ENCODE results near the gene TBC1D22B.

Gene TBC1D22B

DNA sequence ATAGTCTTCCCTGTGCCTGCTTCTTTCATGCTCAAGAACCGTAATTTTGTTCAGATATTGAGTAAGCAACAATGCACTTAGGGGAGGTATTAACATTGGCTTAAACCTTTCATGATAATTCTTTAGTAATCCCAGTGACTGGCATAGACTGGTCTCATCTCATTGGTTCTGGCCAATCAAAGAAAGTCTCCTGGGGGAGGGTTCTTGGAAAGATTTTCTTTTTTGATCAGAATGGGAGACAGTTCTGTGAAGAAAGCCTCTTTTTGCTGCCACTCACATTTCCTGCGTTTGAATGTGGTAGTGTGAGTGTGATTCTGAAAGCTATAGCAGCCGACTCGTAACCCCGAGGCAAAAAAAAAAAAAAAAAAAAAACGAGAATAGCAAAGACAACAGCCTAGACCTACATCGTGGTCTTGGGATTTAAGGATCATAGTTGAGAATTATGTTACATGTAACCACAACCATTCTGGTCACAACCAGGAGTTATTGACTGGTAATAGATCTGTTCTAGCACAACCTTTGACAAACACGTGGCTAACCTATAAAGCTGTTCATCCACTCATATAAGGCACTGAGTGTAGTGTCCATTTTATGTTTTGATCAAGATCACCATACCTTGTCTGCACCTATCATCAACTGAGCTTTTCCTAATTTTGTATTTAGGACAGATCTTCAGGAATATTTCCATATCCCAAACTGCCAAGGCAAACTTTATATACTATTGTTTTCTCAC lies 15.4 kb downstream of the TBC1D22B start:
- FAIRE-seq = no peak
- DNase-seq (ENCODE audit: insufficient read length) = no peak
- no peak for TF ChIP-seq POLR2A (IDR thresholded peaks at IDR 0.05; ENCODE audit: low read depth, low read length)

DNA sequence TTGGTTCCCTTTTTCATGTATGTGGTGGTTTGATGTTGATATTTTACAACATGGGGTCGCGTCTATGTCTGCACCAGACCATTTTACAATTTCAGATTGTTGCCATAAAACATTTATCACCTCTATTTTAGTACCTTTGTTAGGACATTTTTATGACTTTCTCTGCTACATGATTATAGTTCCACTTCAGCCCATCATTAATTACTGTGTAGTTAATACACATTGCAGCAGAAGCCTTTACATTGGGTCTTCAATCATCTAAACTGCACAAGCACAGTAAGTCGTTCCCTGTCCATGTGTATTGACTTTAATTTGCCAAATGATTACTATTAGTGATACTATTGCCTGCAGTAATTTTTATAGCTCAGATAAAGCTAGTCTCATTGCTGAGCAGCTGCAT lies 16.1 kb downstream of the TBC1D22B start:
- DNase-seq (ENCODE audit: insufficient read length) = no peak
- FAIRE-seq = no peak
- TF ChIP-seq TAF1 (IDR thresholded peaks at IDR 0.05; ENCODE audit: borderline replicate concordance, low read depth, low read length) (no peak), POLR2A (IDR thresholded peaks at IDR 0.05; ENCODE audit: low read depth, low read length) (no peak), POLR2AphosphoS5 (IDR thresholded peaks at IDR 0.05; ENCODE audit: low read depth, low read length) (no peak)

- TF ChIP-seq POLR2AphosphoS5 (IDR thresholded peaks at IDR 0.05; ENCODE audit: low read depth, low read length) = no peak
- TF ChIP-seq TAF1 (IDR thresholded peaks at IDR 0.05; ENCODE audit: borderline replicate concordance, low read depth, low read length) = no peak
- TF ChIP-seq POLR2A (IDR thresholded peaks at IDR 0.05; ENCODE audit: low read depth, low read length) = no peak
- DNase-seq (ENCODE audit: insufficient read length) (no peak), FAIRE-seq (no peak)
These were observed 17.8 kb downstream of the TBC1D22B start for GRCh38 chr6:37275350-37275749.

- no peak for FAIRE-seq
- no peak for TF ChIP-seq POLR2A (IDR thresholded peaks at IDR 0.05; ENCODE audit: low read depth, low read length)
- no peak for TF ChIP-seq TAF1 (IDR thresholded peaks at IDR 0.05; ENCODE audit: borderline replicate concordance, low read depth, low read length)
- no peak for TF ChIP-seq POLR2AphosphoS5 (IDR thresholded peaks at IDR 0.05; ENCODE audit: low read depth, low read length)
- DNase-seq (ENCODE audit: insufficient read length) = no peak
These were observed 19.4 kb downstream of the TBC1D22B start for GRCh38 chr6:37277001-37277409.

DNA sequence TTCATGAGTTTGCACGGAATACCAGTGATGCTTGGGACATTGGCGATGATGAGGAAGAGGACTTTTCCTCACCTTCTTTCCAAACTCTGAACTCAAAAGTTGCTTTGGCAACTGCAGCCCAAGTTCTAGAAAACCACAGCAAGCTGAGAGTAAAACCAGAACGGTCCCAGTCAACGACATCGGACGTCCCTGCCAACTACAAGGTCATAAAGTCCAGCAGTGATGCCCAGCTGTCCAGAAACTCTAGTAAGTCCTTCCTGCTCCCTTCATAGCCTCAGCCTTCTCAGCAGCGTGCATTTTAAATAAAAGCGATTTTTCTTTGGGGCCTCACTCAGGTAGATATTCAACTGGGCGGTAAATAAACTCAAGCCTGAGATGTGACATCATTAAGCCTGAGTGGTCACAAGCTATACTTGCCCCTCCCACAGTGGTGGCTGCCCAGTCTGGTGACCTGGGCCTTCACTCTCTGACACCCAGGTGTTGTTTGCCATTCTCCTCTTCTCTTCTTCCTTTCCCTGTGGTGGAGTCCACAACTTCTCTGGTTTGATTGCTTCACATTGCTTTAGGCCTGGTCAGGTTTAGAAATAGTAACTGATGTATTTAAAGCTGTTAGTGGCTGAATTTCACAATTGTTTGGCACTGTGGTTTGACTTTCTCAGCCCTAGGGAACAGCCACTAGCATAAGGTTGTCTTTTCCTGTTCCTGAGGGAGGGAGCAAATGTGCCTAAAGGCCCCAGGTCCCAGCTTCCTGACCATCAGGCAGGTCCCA lies 22.0 kb downstream of the TBC1D22B start:
- FAIRE-seq (no peak), DNase-seq (ENCODE audit: insufficient read length) (no peak)
- TF ChIP-seq POLR2A (IDR thresholded peaks at IDR 0.05; ENCODE audit: low read depth, low read length) (no peak), POLR2AphosphoS5 (IDR thresholded peaks at IDR 0.05; ENCODE audit: low read depth, low read length) (no peak), TAF1 (IDR thresholded peaks at IDR 0.05; ENCODE audit: borderline replicate concordance, low read depth, low read length) (no peak)

DNA sequence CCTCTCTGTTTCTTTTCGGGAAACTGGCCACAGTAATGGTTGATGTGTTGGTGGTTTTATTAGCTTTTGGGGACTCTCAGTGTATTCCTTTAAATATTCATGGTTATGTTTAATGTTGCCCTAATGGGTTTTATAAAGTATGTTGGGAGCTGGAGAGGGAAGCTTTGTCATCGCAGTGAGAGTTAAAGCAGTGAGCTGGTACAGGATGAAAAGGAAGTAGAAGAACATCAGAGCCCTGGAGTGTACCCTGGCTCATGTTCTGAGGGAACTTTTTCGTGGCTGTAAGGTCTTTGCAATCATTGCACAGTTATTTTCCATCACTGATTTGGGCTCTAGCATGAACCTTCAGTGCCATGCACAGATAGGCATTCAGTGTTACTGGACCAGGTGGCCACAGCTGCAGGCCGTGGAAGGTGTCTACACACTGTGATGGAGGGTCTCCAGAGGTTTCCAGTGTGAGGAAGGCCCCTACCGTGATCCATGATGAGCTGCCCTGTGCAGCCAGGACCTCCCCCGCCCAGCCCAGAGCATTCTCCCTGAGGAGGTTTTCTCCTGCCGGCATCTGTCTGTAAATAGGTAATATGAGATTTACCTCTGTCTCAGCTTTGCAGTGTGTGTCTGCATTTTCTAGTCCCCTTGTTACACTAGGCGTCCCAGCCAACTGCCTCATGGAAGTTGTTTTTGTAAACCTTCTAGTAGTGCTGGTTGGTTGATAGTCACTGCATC lies 22.8 kb downstream of the TBC1D22B start:
- TF ChIP-seq TAF1 (IDR thresholded peaks at IDR 0.05; ENCODE audit: borderline replicate concordance, low read depth, low read length) (no peak), POLR2A (IDR thresholded peaks at IDR 0.05; ENCODE audit: low read depth, low read length) (no peak), POLR2AphosphoS5 (IDR thresholded peaks at IDR 0.05; ENCODE audit: low read depth, low read length) (no peak)
- no peak for DNase-seq (ENCODE audit: insufficient read length)

DNA sequence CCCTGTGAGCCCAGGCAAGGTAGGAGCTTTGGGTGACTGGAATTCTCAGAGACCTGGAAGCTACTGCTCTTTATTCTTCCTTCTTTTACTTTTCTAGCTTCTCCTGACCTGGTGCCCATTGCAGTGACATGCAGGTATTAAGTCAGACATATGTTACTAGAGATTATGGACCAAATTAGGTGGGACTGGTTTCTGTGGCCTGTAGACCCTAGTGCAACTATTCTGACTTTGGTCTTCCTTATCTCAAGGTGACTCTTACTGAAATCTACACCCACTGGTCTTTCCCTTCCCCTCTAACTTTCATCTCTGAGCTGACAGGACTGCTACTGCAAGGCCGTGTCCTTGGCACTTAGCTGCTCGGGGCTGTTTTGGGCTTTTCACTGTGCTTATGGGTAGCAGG lies 24.8 kb downstream of the TBC1D22B start:
- FAIRE-seq (no peak), DNase-seq (ENCODE audit: insufficient read length) (no peak)
- no peak for TF ChIP-seq POLR2AphosphoS5 (IDR thresholded peaks at IDR 0.05; ENCODE audit: low read depth, low read length)
- TF ChIP-seq POLR2A (IDR thresholded peaks at IDR 0.05; ENCODE audit: low read depth, low read length) = no peak
- no peak for TF ChIP-seq TAF1 (IDR thresholded peaks at IDR 0.05; ENCODE audit: borderline replicate concordance, low read depth, low read length)

More for the DNA sequence above, 22.8 kb downstream of the TBC1D22B start:
- no peak for FAIRE-seq

DNA sequence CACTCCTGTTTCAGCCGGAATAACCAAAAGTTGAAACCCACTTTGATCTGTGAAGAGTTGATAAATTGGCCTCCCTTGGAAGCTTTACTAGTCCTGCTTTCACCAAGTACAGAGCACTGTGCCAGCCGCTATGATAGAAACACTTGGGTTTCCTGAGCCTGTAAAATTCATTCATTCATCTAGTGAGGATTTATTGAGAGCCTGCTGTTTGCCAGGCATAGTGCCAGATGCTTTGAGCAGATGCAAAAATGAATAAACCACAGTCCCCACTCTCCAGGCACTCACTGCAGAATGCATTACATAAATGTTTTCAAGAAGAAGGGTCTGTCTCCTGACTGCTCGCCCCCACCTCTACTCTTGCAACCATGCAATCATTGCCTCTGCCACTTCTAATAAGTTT lies 25.7 kb downstream of the TBC1D22B start:
- TF ChIP-seq TAF1 (IDR thresholded peaks at IDR 0.05; ENCODE audit: borderline replicate concordance, low read depth, low read length) (no peak), POLR2AphosphoS5 (IDR thresholded peaks at IDR 0.05; ENCODE audit: low read depth, low read length) (no peak), POLR2A (IDR thresholded peaks at IDR 0.05; ENCODE audit: low read depth, low read length) (no peak)
- DNase-seq (ENCODE audit: insufficient read length) = no peak
- no peak for FAIRE-seq

- TF ChIP-seq POLR2AphosphoS5 (IDR thresholded peaks at IDR 0.05; ENCODE audit: low read depth, low read length) (no peak), POLR2A (IDR thresholded peaks at IDR 0.05; ENCODE audit: low read depth, low read length) (no peak), TAF1 (IDR thresholded peaks at IDR 0.05; ENCODE audit: borderline replicate concordance, low read depth, low read length) (no peak)
- FAIRE-seq (no peak), DNase-seq (ENCODE audit: insufficient read length) (no peak)
These were observed 26.1 kb downstream of the TBC1D22B start for GRCh38 chr6:37283671-37284151.

DNA sequence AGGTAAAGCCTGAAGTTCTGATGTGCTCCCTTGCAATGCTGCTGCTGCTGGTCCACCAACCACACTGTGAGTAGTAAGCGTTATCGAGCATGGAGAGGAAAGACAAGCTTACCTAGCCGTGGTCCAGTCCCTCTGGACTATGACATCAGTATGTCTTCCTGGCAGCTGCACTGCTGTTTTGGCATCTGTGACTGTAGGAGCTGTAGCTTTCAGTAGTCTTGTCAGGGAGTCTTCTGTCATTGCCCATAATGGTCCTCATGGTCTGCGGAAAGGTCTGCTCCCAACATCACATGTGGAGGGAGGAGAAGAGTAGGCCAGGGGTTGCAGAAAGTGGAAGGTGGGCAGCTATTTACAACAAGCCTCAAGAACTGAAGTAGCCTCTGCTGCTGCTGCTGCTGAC lies 27.2 kb downstream of the TBC1D22B start:
- peak; percentile 42 for FAIRE-seq

DNA sequence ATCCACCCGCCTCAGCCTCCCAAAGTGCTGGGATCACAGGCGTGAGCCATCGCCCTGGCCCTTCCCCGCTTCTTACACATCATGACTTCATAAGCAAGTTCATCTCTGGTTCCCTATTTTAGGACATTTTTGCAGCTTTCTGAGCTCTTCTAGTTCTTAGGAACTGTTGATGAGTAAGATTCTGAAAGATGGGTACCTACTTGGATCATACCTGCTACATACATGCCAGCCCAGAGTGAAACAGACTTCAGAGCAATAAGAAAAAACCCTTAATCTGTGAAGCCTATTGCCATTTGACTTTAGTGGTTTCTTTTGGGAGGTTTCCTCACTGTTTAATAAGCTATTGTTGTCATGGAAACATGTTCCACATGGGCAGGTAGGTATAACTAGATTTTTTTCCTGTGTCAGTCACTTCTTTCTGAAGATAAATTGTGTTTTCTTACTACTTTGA lies 28.3 kb downstream of the TBC1D22B start:
- TF ChIP-seq POLR2A (IDR thresholded peaks at IDR 0.05; ENCODE audit: low read depth, low read length) (no peak), TAF1 (IDR thresholded peaks at IDR 0.05; ENCODE audit: borderline replicate concordance, low read depth, low read length) (no peak), POLR2AphosphoS5 (IDR thresholded peaks at IDR 0.05; ENCODE audit: low read depth, low read length) (no peak)
- FAIRE-seq (no peak), DNase-seq (ENCODE audit: insufficient read length) (no peak)

More for the DNA sequence above, 27.2 kb downstream of the TBC1D22B start:
- DNase-seq (ENCODE audit: insufficient read length) = no peak
- TF ChIP-seq TAF1 (IDR thresholded peaks at IDR 0.05; ENCODE audit: borderline replicate concordance, low read depth, low read length) = no peak
- no peak for TF ChIP-seq POLR2A (IDR thresholded peaks at IDR 0.05; ENCODE audit: low read depth, low read length)
- TF ChIP-seq POLR2AphosphoS5 (IDR thresholded peaks at IDR 0.05; ENCODE audit: low read depth, low read length) = no peak

All from GM12892 (cell line).